Neural cell (in vitro differentiated cells): ENCODE data around the gene PLEKHA1.

Experiments
- EP300 ChIP-seq: fragments of 450-650 bp; conservative IDR thresholded peaks from 2 replicates; pipeline ENCODE4 v1.6.1; 2014; ENCODE audit warnings: antibody characterized with exemption, mild to moderate bottlenecking, moderate library complexity; ENCODE audit not compliant: poor library complexity, severe bottlenecking
- EZH2 ChIP-seq: fragments of 200-600, 300-800 bp; shearing (Covaris generic), sonication (generic); IDR thresholded peaks from 2 replicates; pipeline ENCODE4 v1.6.1; 2014; ENCODE audit warnings: antibody characterized with exemption, low read length, borderline replicate concordance, mild to moderate bottlenecking; ENCODE audit not compliant: insufficient read depth, poor library complexity, severe bottlenecking
- MXI1 ChIP-seq: fragments of 450-650 bp; conservative IDR thresholded peaks from 2 replicates; pipeline ENCODE4 v1.6.1; 2014; ENCODE audit warnings: antibody characterized with exemption, mild to moderate bottlenecking; ENCODE audit not compliant: poor library complexity, severe bottlenecking
- POLR2AphosphoS5 ChIP-seq: IDR thresholded peaks from 2 replicates; pipeline ENCODE4 v1.6.1; 2012
- RAD21 ChIP-seq: fragments of 450-650 bp; conservative IDR thresholded peaks from 2 replicates; pipeline ENCODE4 v1.6.1; 2014; ENCODE audit warnings: antibody characterized with exemption, mild to moderate bottlenecking, moderate library complexity
- SMC3 ChIP-seq: fragments of 450-650 bp; conservative IDR thresholded peaks from 2 replicates; pipeline ENCODE4 v1.6.1; 2014; ENCODE audit warnings: antibody characterized with exemption, mild to moderate bottlenecking, moderate library complexity; ENCODE audit not compliant: poor library complexity
- TF ChIP-seq, protein P1 (sequence below): fragments of 450-650 bp; IDR thresholded peaks from 2 replicates; pipeline ENCODE4 v1.5.1; 2014; ENCODE audit warnings: antibody characterized with exemption, mild to moderate bottlenecking, moderate library complexity; ENCODE audit not compliant: poor library complexity, severe bottlenecking
- TF ChIP-seq, protein P2 (sequence below): IDR thresholded peaks from 2 replicates; pipeline ENCODE4 v1.6.1; 2012; ENCODE audit warnings: borderline replicate concordance

DNA sequence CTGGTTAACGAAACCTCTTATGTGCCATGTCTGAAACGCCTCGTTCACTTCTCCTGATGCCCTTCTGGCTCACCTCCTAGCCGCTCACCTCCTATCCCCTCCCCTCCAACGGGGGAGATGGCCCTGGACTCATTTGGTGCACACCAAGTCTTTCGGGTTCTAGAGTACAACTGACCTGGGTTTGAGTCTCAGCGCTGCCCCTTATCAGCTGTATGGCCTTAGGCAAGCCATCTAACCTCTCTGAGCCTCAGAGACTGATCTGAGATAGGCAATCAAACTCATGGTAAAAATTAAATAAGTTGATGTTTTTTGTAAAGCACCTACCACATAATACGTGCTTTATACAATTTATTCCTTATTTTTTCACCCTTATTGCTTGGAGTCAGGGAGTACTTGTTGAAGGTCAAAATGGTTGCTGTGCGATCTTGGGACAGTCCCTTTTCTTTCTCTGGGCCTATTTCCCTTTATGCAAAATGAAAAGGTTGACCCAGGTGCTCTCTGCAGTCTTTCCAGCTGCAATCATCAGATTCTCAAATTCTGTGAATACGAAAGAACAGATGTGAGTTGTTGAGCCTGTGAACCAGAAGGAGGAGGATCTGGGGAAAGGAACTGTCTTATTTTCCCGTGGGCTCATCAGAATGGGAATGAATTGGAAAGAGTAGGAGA lies 31.2 kb upstream of the PLEKHA1 start:
- TF ChIP-seq, protein P1, sequence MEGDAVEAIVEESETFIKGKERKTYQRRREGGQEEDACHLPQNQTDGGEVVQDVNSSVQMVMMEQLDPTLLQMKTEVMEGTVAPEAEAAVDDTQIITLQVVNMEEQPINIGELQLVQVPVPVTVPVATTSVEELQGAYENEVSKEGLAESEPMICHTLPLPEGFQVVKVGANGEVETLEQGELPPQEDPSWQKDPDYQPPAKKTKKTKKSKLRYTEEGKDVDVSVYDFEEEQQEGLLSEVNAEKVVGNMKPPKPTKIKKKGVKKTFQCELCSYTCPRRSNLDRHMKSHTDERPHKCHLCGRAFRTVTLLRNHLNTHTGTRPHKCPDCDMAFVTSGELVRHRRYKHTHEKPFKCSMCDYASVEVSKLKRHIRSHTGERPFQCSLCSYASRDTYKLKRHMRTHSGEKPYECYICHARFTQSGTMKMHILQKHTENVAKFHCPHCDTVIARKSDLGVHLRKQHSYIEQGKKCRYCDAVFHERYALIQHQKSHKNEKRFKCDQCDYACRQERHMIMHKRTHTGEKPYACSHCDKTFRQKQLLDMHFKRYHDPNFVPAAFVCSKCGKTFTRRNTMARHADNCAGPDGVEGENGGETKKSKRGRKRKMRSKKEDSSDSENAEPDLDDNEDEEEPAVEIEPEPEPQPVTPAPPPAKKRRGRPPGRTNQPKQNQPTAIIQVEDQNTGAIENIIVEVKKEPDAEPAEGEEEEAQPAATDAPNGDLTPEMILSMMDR = no peak
- no peak for TF ChIP-seq POLR2AphosphoS5
- TF ChIP-seq, protein P2, sequence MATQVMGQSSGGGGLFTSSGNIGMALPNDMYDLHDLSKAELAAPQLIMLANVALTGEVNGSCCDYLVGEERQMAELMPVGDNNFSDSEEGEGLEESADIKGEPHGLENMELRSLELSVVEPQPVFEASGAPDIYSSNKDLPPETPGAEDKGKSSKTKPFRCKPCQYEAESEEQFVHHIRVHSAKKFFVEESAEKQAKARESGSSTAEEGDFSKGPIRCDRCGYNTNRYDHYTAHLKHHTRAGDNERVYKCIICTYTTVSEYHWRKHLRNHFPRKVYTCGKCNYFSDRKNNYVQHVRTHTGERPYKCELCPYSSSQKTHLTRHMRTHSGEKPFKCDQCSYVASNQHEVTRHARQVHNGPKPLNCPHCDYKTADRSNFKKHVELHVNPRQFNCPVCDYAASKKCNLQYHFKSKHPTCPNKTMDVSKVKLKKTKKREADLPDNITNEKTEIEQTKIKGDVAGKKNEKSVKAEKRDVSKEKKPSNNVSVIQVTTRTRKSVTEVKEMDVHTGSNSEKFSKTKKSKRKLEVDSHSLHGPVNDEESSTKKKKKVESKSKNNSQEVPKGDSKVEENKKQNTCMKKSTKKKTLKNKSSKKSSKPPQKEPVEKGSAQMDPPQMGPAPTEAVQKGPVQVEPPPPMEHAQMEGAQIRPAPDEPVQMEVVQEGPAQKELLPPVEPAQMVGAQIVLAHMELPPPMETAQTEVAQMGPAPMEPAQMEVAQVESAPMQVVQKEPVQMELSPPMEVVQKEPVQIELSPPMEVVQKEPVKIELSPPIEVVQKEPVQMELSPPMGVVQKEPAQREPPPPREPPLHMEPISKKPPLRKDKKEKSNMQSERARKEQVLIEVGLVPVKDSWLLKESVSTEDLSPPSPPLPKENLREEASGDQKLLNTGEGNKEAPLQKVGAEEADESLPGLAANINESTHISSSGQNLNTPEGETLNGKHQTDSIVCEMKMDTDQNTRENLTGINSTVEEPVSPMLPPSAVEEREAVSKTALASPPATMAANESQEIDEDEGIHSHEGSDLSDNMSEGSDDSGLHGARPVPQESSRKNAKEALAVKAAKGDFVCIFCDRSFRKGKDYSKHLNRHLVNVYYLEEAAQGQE = no peak
- TF ChIP-seq EZH2 = no peak
- no peak for TF ChIP-seq RAD21
- TF ChIP-seq SMC3 = no peak
- no peak for TF ChIP-seq EP300
- no peak for TF ChIP-seq MXI1
